GM12878 (cell line): ENCODE data around the gene KCNMB2. TPM values are rescaled to one million over a fixed set of nuclear protein-coding genes. Genes with fewer than 3 reads are reported as not detected.
A peak's percentile ranks its signal among the peaks of the same experiment; 100 is the strongest.

Experiments used
- ATF2 ChIP-seq: IDR thresholded peaks from 2 replicates; pipeline ENCODE4 v1.6.1; 2012; ENCODE audit warnings: low read length, inconsistent platforms
- ATF3 ChIP-seq: IDR thresholded peaks from 2 replicates; pipeline ENCODE4 v1.6.1; 2011; ENCODE audit warnings: low read depth, mild to moderate bottlenecking, low read length, moderate library complexity, borderline replicate concordance; ENCODE audit errors: extremely low read depth
- CBX3 ChIP-seq: fragments of 200-600 bp; sonication (generic); IDR thresholded peaks from 2 replicates; pipeline ENCODE4 v1.6.1; 2016; ENCODE audit warnings: low read depth, borderline replicate concordance
- E2F4 ChIP-seq: IDR thresholded peaks from 2 replicates; pipeline ENCODE4 v1.6.1; 2012; ENCODE audit warnings: low read depth, low read length, improper control_type of control experiment
- FOXM1 ChIP-seq: IDR thresholded peaks from 2 replicates; pipeline ENCODE4 v1.6.1; 2012; ENCODE audit warnings: low read depth, mild to moderate bottlenecking, inconsistent platforms, low read length, moderate library complexity
- HDAC2 ChIP-seq: fragments of 200-600 bp; sonication (generic); IDR thresholded peaks from 2 replicates; pipeline ENCODE4 v1.6.1; 2017
- HDGF ChIP-seq: fragments of 450-650 bp; IDR thresholded peaks from 2 replicates; pipeline ENCODE4 v1.6.1; 2016; ENCODE audit warnings: antibody characterized with exemption
- IKZF2 ChIP-seq, 2 experiments: fragments of 450-650 bp; IDR thresholded peaks; 2 replicates each; pipeline ENCODE4 v1.6.1; 2017; ENCODE audit warnings: mild to moderate bottlenecking in 2 of 2, moderate library complexity in 2 of 2
- JUNB ChIP-seq: IDR thresholded peaks from 2 replicates; pipeline ENCODE4 v1.6.1; 2016; ENCODE audit warnings: antibody characterized with exemption, mild to moderate bottlenecking
- KAT2A ChIP-seq: conservative IDR thresholded peaks from 2 replicates; pipeline ENCODE4 v1.6.1; 2011; ENCODE audit warnings: low read depth, low read length; ENCODE audit not compliant: control insufficient read depth
- KLF5 ChIP-seq: fragments of 450-650 bp; IDR thresholded peaks from 2 replicates; pipeline ENCODE4 v1.6.1; 2014; ENCODE audit warnings: mild to moderate bottlenecking; ENCODE audit not compliant: partially characterized antibody
- MLLT1 ChIP-seq: fragments of 450-650 bp; IDR thresholded peaks from 2 replicates; pipeline ENCODE4 v1.6.1; 2016; ENCODE audit warnings: mild to moderate bottlenecking
- MTA3 ChIP-seq: IDR thresholded peaks from 2 replicates; pipeline ENCODE4 v1.6.1; 2012; ENCODE audit warnings: low read length, inconsistent platforms, borderline replicate concordance
- NBN ChIP-seq: fragments of 450-650 bp; IDR thresholded peaks from 2 replicates; pipeline ENCODE4 v1.6.1; 2016
- NFIC ChIP-seq: IDR thresholded peaks from 2 replicates; pipeline ENCODE4 v1.6.1; 2012; ENCODE audit warnings: low read depth, mild to moderate bottlenecking, inconsistent platforms, low read length, moderate library complexity
- RB1 ChIP-seq: fragments of 450-650 bp; formaldehyde crosslinking; IDR thresholded peaks from 2 replicates; pipeline ENCODE4 v1.6.1; 2017; ENCODE audit warnings: mild to moderate bottlenecking, borderline replicate concordance
- RELB ChIP-seq: fragments of 450-650 bp; IDR thresholded peaks from 2 replicates; pipeline ENCODE4 v1.6.1; 2017; ENCODE audit warnings: low read depth, mild to moderate bottlenecking, moderate library complexity
- SMC3 ChIP-seq: IDR thresholded peaks from 2 replicates; pipeline ENCODE4 v1.6.1; 2011; ENCODE audit warnings: low read length, improper control_type of control experiment, borderline replicate concordance
- TCF12 ChIP-seq: IDR thresholded peaks from 2 replicates; pipeline ENCODE4 v1.6.1; 2011; ENCODE audit warnings: low read depth, mild to moderate bottlenecking, low read length
- ZNF207 ChIP-seq: fragments of 450-650 bp; IDR thresholded peaks from 2 replicates; pipeline ENCODE4 v1.6.1; 2014; ENCODE audit warnings: antibody characterized with exemption, mild to moderate bottlenecking, borderline replicate concordance
- ZNF384 ChIP-seq: IDR thresholded peaks from 2 replicates; pipeline ENCODE4 v1.6.1; 2012; ENCODE audit warnings: low read depth, mild to moderate bottlenecking, low read length, improper control_type of control experiment, borderline replicate concordance
- ZNF687 ChIP-seq: fragments of 450-650 bp; IDR thresholded peaks from 2 replicates; pipeline ENCODE4 v1.6.1; 2017; ENCODE audit warnings: mild to moderate bottlenecking, moderate library complexity
- ZSCAN29 ChIP-seq: fragments of 450-650 bp; IDR thresholded peaks from 2 replicates; pipeline ENCODE4 v1.6.1; 2017; ENCODE audit warnings: mild to moderate bottlenecking, moderate library complexity
- polyA plus RNA-seq, 11 experiments: library from polyadenylated mRNA; depleted of rRNA in 4 of 11; unstranded in 6 of 11; stranded (reverse) in 5 of 11; fragments of >200 nt; fragmentation: Nextera tagmentation in 4 of 11; fragmentation: Illumina TruSeq in 1 of 11; extraction: Ambion mirVana in 4 of 11; extraction: Trizol in 1 of 11; gene quantifications; 1 replicate in 1 of 11; 2 replicates in 10 of 11; pipeline versions ENCODE4 v1.2.1 to v1.2.3, GENCODE V29; 2011 to 2016; ENCODE audit warnings: inconsistent platforms in 2 of 11, missing spikeins in 2 of 11, low read depth in 1 of 11
- total RNA-seq, 4 experiments: library from RNA; depleted of rRNA in 3 of 4; stranded (reverse); fragments of >200 nt in 3 of 4; fragmentation: Illumina TruSeq in 1 of 4; extraction: Trizol in 1 of 4; gene quantifications; 2 replicates each; pipeline versions ENCODE4 v1.2.1 to v1.2.3, GENCODE V29; 2013 to 2021

The KCNMB2 gene
- total and polyA plus RNA-seq, 10 of the 15 experiments (the other 5 are each of a cell fraction or from before 2014, with no cell fraction given) = 0.22 to 18.8 (median 11.0) TPM

GRCh38 chr3:178532476-178532875 lies 3.8 kb upstream of the KCNMB2 start (continued):
- peak; percentile 76; the same call in 1 of the 2 replicates for TF ChIP-seq ATF2
- TF ChIP-seq FOXM1 = peak; percentile 85; the same call in 1 of the 2 replicates
- TF ChIP-seq KAT2A = no peak
- no peak for TF ChIP-seq ZNF207
- no peak for TF ChIP-seq RB1
- TF ChIP-seq HDAC2 = no peak
- TF ChIP-seq ZSCAN29 = no peak
- peak; percentile 97 for TF ChIP-seq JUNB
- TF ChIP-seq ZNF687 = no peak
- TF ChIP-seq MLLT1 = no peak
- no peak for TF ChIP-seq HDGF
- no peak for TF ChIP-seq ATF3
- TF ChIP-seq SMC3 = 0 out of 2 replicates have a peak, but pooled peaks have one; percentile 4
- no peak for TF ChIP-seq E2F4
- TF ChIP-seq CBX3 = no peak
- peak; percentile 57 to 75; a peak in 3 of 4 replicates for TF ChIP-seq IKZF2 (IDR thresholded peaks at IDR 0.05)
- 0 out of 2 replicates have a peak, but pooled peaks have one; percentile 68 for TF ChIP-seq MTA3
- TF ChIP-seq ZNF384 = no peak
- TF ChIP-seq KLF5 = no peak
- TF ChIP-seq TCF12 = no peak
- TF ChIP-seq NFIC = peak; percentile 85
- TF ChIP-seq RELB = peak; percentile 30; the same call in 1 of the 2 replicates
- TF ChIP-seq NBN = no peak
